ENCODE results near the gene SLC30A10. TPM values are rescaled to one million over a fixed set of nuclear protein-coding genes. Genes with fewer than 3 reads are reported as not detected.
"Not testable (repeated sequence)": the region's sequence is repeated elsewhere in the genome, so short reads cannot be mapped to it uniquely, and the experiment has no call there.

Gene SLC30A10
- total RNA-seq, 1 experiment from 2014 or later = 0.26 TPM

- TF ChIP-seq NR2C2 (CRISPR knock-in tag; IDR thresholded peaks at IDR 0.05) = no peak
Observed at GRCh38 chr1:219875860-219876259, 52.5 kb downstream of the SLC30A10 start (continued).

DNA sequence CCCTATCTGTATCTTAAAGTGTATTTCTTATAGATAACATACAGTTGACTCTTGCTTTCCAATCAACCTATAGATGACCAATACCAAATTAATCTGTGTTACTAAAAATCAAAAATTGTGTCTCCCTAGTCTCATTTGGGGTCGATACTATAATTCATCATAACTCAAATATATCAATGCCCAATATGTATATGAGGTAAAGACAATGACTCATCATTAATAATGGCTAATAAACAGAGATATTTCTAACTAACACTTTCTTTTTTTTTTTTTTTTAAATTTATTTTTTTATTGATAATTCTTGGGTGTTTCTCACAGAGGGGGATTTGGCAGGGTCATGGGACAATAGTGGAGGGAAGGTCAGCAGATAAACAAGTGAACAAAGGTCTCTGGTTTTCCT, 55.8 kb downstream of the SLC30A10 start:
- H3K4me3 Mint-ChIP-seq; H3K9me3 Mint-ChIP-seq; DNase-seq (ENCODE audit: low spot score); H3K36me3 Mint-ChIP-seq; CTCF ChIA-PET; H3K4me1 Mint-ChIP-seq; ATAC-seq; H3K27ac Mint-ChIP-seq; POLR2A ChIA-PET; H3K27me3 Mint-ChIP-seq (ENCODE audit: low read depth): not testable (repeated sequence)

- no peak for TF ChIP-seq EMX1 (CRISPR knock-in tag; IDR thresholded peaks at IDR 0.05)
- TF ChIP-seq ESRRA (CRISPR knock-in tag; IDR thresholded peaks at IDR 0.05; ENCODE audit: borderline replicate concordance) = no peak
- no peak for TF ChIP-seq NR2C2 (CRISPR knock-in tag; IDR thresholded peaks at IDR 0.05)
- no peak for TF ChIP-seq CBFB (CRISPR knock-in tag; IDR thresholded peaks at IDR 0.05; ENCODE audit: low read depth)
- no peak for TF ChIP-seq FOXP4 (CRISPR knock-in tag; IDR thresholded peaks at IDR 0.05)
- TF ChIP-seq, protein P1, sequence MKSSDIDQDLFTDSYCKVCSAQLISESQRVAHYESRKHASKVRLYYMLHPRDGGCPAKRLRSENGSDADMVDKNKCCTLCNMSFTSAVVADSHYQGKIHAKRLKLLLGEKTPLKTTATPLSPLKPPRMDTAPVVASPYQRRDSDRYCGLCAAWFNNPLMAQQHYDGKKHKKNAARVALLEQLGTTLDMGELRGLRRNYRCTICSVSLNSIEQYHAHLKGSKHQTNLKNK (CRISPR knock-in tag; IDR thresholded peaks at IDR 0.05) = no peak
- no peak for TF ChIP-seq RORB (CRISPR knock-in tag; IDR thresholded peaks at IDR 0.05)
- TF ChIP-seq, protein P2, sequence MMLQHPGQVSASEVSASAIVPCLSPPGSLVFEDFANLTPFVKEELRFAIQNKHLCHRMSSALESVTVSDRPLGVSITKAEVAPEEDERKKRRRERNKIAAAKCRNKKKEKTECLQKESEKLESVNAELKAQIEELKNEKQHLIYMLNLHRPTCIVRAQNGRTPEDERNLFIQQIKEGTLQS (CRISPR knock-in tag; conservative IDR thresholded peaks at IDR 0.05) = no peak
- TF ChIP-seq ZNF232 (CRISPR knock-in tag; IDR thresholded peaks at IDR 0.05) = no peak
- no peak for TF ChIP-seq CREB1 (CRISPR knock-in tag; IDR thresholded peaks at IDR 0.05)
- TF ChIP-seq TP53 (CRISPR knock-in tag; IDR thresholded peaks at IDR 0.05) = no peak
- no peak for TF ChIP-seq MXD4 (CRISPR knock-in tag; IDR thresholded peaks at IDR 0.05; ENCODE audit: borderline replicate concordance)
- TF ChIP-seq, protein P3, sequence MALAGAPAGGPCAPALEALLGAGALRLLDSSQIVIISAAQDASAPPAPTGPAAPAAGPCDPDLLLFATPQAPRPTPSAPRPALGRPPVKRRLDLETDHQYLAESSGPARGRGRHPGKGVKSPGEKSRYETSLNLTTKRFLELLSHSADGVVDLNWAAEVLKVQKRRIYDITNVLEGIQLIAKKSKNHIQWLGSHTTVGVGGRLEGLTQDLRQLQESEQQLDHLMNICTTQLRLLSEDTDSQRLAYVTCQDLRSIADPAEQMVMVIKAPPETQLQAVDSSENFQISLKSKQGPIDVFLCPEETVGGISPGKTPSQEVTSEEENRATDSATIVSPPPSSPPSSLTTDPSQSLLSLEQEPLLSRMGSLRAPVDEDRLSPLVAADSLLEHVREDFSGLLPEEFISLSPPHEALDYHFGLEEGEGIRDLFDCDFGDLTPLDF (CRISPR knock-in tag; IDR thresholded peaks at IDR 0.05) = no peak
- CTCF ChIA-PET = no interaction called here
- Mint-ChIP-seq H3K27me3 (ENCODE audit: low read depth) (no peaks in the 10 kb centered on the region), H3K4me1 (peaks cover 4% of the 10 kb centered on the region; the same call in 1 of the 2 replicates), H3K27ac (no peak overlapping the region), H3K36me3 (no peaks in the 10 kb centered on the region), H3K9me3 (no peaks in the 10 kb centered on the region; the same call in 1 of the 2 replicates), H3K4me3 (no peak overlapping the region)
- ATAC-seq (no peak), DNase-seq (ENCODE audit: low spot score) (no peak)
- POLR2A ChIA-PET = no interaction called here
Observed at GRCh38 chr1:219871427-219872057, 56.8 kb downstream of the SLC30A10 start.

DNA sequence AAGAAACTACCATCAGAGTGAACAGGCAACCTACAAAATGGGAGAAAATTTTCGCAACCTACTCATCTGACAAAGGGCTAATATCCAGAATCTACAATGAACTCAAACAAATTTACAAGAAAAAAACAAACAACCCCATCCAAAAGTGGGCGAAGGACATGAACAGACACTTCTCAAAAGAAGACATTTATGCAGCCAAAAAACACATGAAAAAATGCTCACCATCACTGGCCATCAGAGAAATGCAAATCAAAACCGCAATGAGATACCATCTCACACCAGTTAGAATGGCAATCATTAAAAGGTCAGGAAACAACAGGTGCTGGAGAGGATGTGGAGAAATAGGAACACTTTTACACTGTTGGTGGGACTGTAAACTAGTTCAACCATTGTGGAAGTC, 59.7 kb downstream of the SLC30A10 start:
- Mint-ChIP-seq H3K4me1 (peaks cover 11% of the 10 kb centered on the region), H3K27me3 (ENCODE audit: low read depth) (peaks cover 12% of the 10 kb centered on the region)
- H3K9me3 Mint-ChIP-seq; DNase-seq (ENCODE audit: low spot score); H3K27ac Mint-ChIP-seq; POLR2A ChIA-PET; H3K4me3 Mint-ChIP-seq; ATAC-seq; CTCF ChIA-PET; H3K36me3 Mint-ChIP-seq: not testable (repeated sequence)

Other genes starting within 250 kb of the SLC30A10 start
- gene EPRS1, start 117.9 kb upstream of the SLC30A10 start, total RNA-seq (2021) = 132 to 140 TPM (median 133 TPM) in 3 replicates
- 12.8 to 14.4 TPM (median 13.7 TPM) in 3 replicates for gene BPNT1, start 161.2 kb upstream of the SLC30A10 start, total RNA-seq (2021)
- gene IARS2, start 165.6 kb upstream of the SLC30A10 start, total RNA-seq (2021) = 72.3 to 73.9 TPM (median 73.6 TPM) in 3 replicates

Measured in WTC11 (cell line).